HCT116 (cell line): Measurements from ENCODE around the gene BMP5. TPM values are rescaled to one million over a fixed set of nuclear protein-coding genes. Genes with fewer than 3 reads are reported as not detected.

ENCODE experiments used
- ATAC-seq: fragments of 200-7000 bp; cut with Tn5 transposase; 2 replicates; pipeline ENCODE4 v1.9.1; 2020; ENCODE audit warnings: mild to moderate bottlenecking, moderate library complexity
- BruUV-seq: library from RNA; stranded (reverse); fragments of 400-500 nt; replicated peaks from 2 replicates; lab custom pipeline; 2021; lab: Mats Ljungman, UMichigan
- CTCF ChIA-PET: fragments of 300-600 bp; sonication (Branson Sonifier 250); formaldehyde crosslinking; loops from one replicate; lab custom pipeline; 2021; ENCODE audit warnings: antibody characterized with exemption; lab: Charles Lee
- POLR2A ChIA-PET: fragments of 300-600, 350-600 bp; sonication (Branson Sonifier 250); formaldehyde crosslinking; loops from one replicate; lab custom pipeline; 2021; ENCODE audit warnings: antibody characterized with exemption; lab: Charles Lee
- RAD21 ChIA-PET, 2 experiments: fragments of 300-600 bp; sonication (Branson Sonifier 250); formaldehyde crosslinking; loops; one replicate each; lab custom pipeline; 2023; ENCODE audit warnings: low total read pairs in 2 of 2; ENCODE audit not compliant: uncharacterized antibody in 2 of 2, unreplicated experiment in 2 of 2, low non-redundant PET in 1 of 2; lab: Charles Lee
- DNase-seq: peaks from one replicate; pipeline ENCODE4 v3.0.0-alpha.2; 2010; ENCODE audit warnings: low read depth, low spot score
- H2AFZ ChIP-seq: fragments of 200-600 bp; shearing (Covaris generic), sonication (generic); 2 replicates; pipeline ENCODE4 v1.6.1; 2017; ENCODE audit warnings: low read depth, mixed run types, mixed read lengths, antibody characterized with exemption, low read length; ENCODE audit not compliant: poor library complexity, severe bottlenecking
- H3K27ac ChIP-seq: 2 replicates; pipeline ENCODE4 v1.5.1; 2012; ENCODE audit warnings: low read depth, low read length
- H3K27me3 ChIP-seq: fragments of 200-600 bp; sonication (generic); 2 replicates; pipeline ENCODE4 v1.6.1; 2016; ENCODE audit warnings: mixed run types, low read length, mixed read lengths; ENCODE audit not compliant: insufficient read depth
- H3K36me3 ChIP-seq, 2 experiments: fragments of 200-500 bp in 1 of 2; fragments of 200-600 bp in 1 of 2; sonication (Bioruptor generic) in 1 of 2; sonication (generic) in 1 of 2; 2 replicates each; pipeline versions ENCODE4 v1.5.1 to v1.6.1; 2014 to 2016; ENCODE audit warnings: low read length in 2 of 2, inconsistent platforms in 1 of 2, mixed read lengths in 1 of 2, mixed run types in 1 of 2; ENCODE audit not compliant: insufficient read depth in 2 of 2, control insufficient read depth in 1 of 2
- H3K4me1 ChIP-seq, 2 experiments: fragments of 200-600 bp in 1 of 2; sonication (generic) in 1 of 2; 2 replicates each; pipeline versions ENCODE4 v1.5.1 to v1.6.1; 2012 to 2017; ENCODE audit warnings: low read length in 2 of 2, inconsistent platforms in 1 of 2, mild to moderate bottlenecking in 1 of 2, mixed read lengths in 1 of 2, mixed run types in 1 of 2, moderate library complexity in 1 of 2; ENCODE audit not compliant: insufficient read depth in 2 of 2, control insufficient read depth in 1 of 2
- H3K4me2 ChIP-seq: fragments of 200-600 bp; sonication (generic); 2 replicates; pipeline ENCODE4 v1.6.1; 2017; ENCODE audit warnings: mixed run types, low read length, mixed read lengths
- H3K4me3 ChIP-seq, 2 experiments: fragments of 200-600 bp in 1 of 2; sonication (generic) in 1 of 2; replicated peaks in 1 of 2; 2 replicates each; pipeline ENCODE4 v1.5.1; 2011 to 2016; ENCODE audit warnings: low read length in 2 of 2, control low read depth in 1 of 2, low read depth in 1 of 2, mild to moderate bottlenecking in 1 of 2, mixed read lengths in 1 of 2, mixed run types in 1 of 2
- H3K79me2 ChIP-seq: fragments of 200-600 bp; sonication (generic); 2 replicates; pipeline ENCODE4 v1.6.1; 2017; ENCODE audit warnings: mild to moderate bottlenecking, mixed run types, low read length, moderate library complexity, mixed read lengths; ENCODE audit not compliant: insufficient read depth
- H3K9ac ChIP-seq: fragments of 200-600 bp; sonication (generic); 2 replicates; pipeline ENCODE4 v1.6.1; 2016; ENCODE audit warnings: low read length, mixed read lengths
- H3K9me2 ChIP-seq: fragments of 200-600 bp; sonication (generic), shearing (Covaris generic); 2 replicates; pipeline ENCODE4 v1.6.1; 2017; ENCODE audit warnings: mixed run types, mild to moderate bottlenecking, moderate library complexity; ENCODE audit not compliant: insufficient read depth
- H3K9me3 ChIP-seq, 2 experiments: fragments of 200-500 bp in 1 of 2; fragments of 200-600 bp in 1 of 2; sonication (Bioruptor generic) in 1 of 2; sonication (generic) in 1 of 2; 2 replicates each; pipeline ENCODE4 v1.6.1; 2014 to 2017; ENCODE audit warnings: low read length in 2 of 2, mixed read lengths in 2 of 2, inconsistent platforms in 1 of 2, low read depth in 1 of 2, mild to moderate bottlenecking in 1 of 2, mixed run types in 1 of 2, moderate library complexity in 1 of 2; ENCODE audit not compliant: control insufficient read depth in 1 of 2, insufficient read depth in 1 of 2
- H4K20me1 ChIP-seq: fragments of 200-600 bp; sonication (generic), shearing (Covaris generic); 2 replicates; pipeline ENCODE4 v1.6.1; 2017; ENCODE audit warnings: mixed run types, mild to moderate bottlenecking, moderate library complexity; ENCODE audit not compliant: insufficient read depth
- ATF3 ChIP-seq: IDR thresholded peaks from 2 replicates; pipeline ENCODE4 v1.6.1; 2012
- CBX3 ChIP-seq: IDR thresholded peaks from 2 replicates; pipeline ENCODE4 v1.6.1; 2012; ENCODE audit warnings: low read depth
- CEBPB ChIP-seq: IDR thresholded peaks from 2 replicates; pipeline ENCODE4 v1.6.1; 2012; ENCODE audit warnings: low read depth
- EGR1 ChIP-seq: IDR thresholded peaks from 2 replicates; pipeline ENCODE4 v1.6.1; 2012; ENCODE audit warnings: low read depth
- ELF1 ChIP-seq: IDR thresholded peaks from 2 replicates; pipeline ENCODE4 v1.6.1; 2012; ENCODE audit warnings: low read depth, borderline replicate concordance
- EZH2 ChIP-seq: fragments of 200-600 bp; sonication (generic); IDR thresholded peaks from 2 replicates; pipeline ENCODE4 v1.6.1; 2017; ENCODE audit warnings: antibody characterized with exemption, mixed run types
- EZH2phosphoT487 ChIP-seq: fragments of 200-600 bp; IDR thresholded peaks from 2 replicates; pipeline ENCODE4 v1.6.1; 2018; ENCODE audit warnings: antibody characterized with exemption, borderline replicate concordance
- FOSL1 ChIP-seq: IDR thresholded peaks from 2 replicates; pipeline ENCODE4 v1.6.1; 2012; ENCODE audit warnings: low read depth
- JUND ChIP-seq: IDR thresholded peaks from 2 replicates; pipeline ENCODE4 v1.6.1; 2012
- MAX ChIP-seq: IDR thresholded peaks from 2 replicates; pipeline ENCODE4 v1.6.1; 2012
- POLR2AphosphoS5 ChIP-seq: IDR thresholded peaks from 2 replicates; pipeline ENCODE4 v1.6.1; 2011; ENCODE audit warnings: mild to moderate bottlenecking, low read depth, low read length, moderate library complexity
- RAD21 ChIP-seq: IDR thresholded peaks from 2 replicates; pipeline ENCODE4 v1.6.1; 2012; ENCODE audit warnings: low read depth, mild to moderate bottlenecking
- REST ChIP-seq: IDR thresholded peaks from 2 replicates; pipeline ENCODE4 v1.6.1; 2012; ENCODE audit warnings: low read depth
- SP1 ChIP-seq: IDR thresholded peaks from 2 replicates; pipeline ENCODE4 v1.6.1; 2012; ENCODE audit warnings: low read depth
- SRF ChIP-seq: IDR thresholded peaks from 2 replicates; pipeline ENCODE4 v1.6.1; 2012; ENCODE audit warnings: low read depth
- TCF7L2 ChIP-seq: IDR thresholded peaks from 2 replicates; pipeline ENCODE4 v1.7.0; 2011; ENCODE audit warnings: borderline replicate concordance, inconsistent platforms; ENCODE audit not compliant: insufficient read depth, insufficient read length; ENCODE audit errors: extremely low read depth
- YY1 ChIP-seq: IDR thresholded peaks from 2 replicates; pipeline ENCODE4 v1.6.1; 2011; ENCODE audit warnings: low read length, low read depth, moderate library complexity, mild to moderate bottlenecking; ENCODE audit not compliant: insufficient replicate concordance; ENCODE audit errors: extremely low read depth
- ZNF274 ChIP-seq: fragments of 200-500 bp; sonication (Bioruptor generic); IDR thresholded peaks from 2 replicates; pipeline ENCODE4 v1.6.1; 2014; ENCODE audit warnings: mild to moderate bottlenecking, low read depth, low read length, inconsistent platforms
- intact Hi-C: fragments of 100-400 bp; cut with micrococcal nuclease; formaldehyde crosslinking; loops from 2 replicates; pipeline ENCODE4 v1.10.0; 2022
- total RNA-seq: library from RNA; stranded (reverse); gene quantifications from one replicate; pipeline ENCODE4 v1.2.1, GENCODE V29; 2021; ENCODE audit not compliant: unreplicated experiment
- TF ChIP-seq, protein P1 (sequence below): IDR thresholded peaks from 2 replicates; pipeline ENCODE4 v1.6.1; 2011; ENCODE audit warnings: mild to moderate bottlenecking, low read length, moderate library complexity; ENCODE audit not compliant: insufficient replicate concordance; ENCODE audit errors: extremely low read depth
- TF ChIP-seq, protein P2 (sequence below), 3 experiments: fragments of 200-600 bp in 1 of 3; sonication (generic) in 1 of 3; IDR thresholded peaks in 2 of 3; conservative IDR thresholded peaks in 1 of 3; 2 replicates each; pipeline ENCODE4 v1.5.1; 2012 to 2017; ENCODE audit warnings: low read depth in 2 of 3, low read length in 2 of 3, antibody characterized with exemption in 1 of 3, borderline replicate concordance in 1 of 3, control low read depth in 1 of 3, mild to moderate bottlenecking in 1 of 3, mixed read lengths in 1 of 3, mixed run types in 1 of 3, moderate library complexity in 1 of 3; ENCODE audit not compliant: insufficient read depth in 1 of 3

The BMP5 gene
- total RNA-seq, 1 experiment from 2014 or later = not detected

DNA sequence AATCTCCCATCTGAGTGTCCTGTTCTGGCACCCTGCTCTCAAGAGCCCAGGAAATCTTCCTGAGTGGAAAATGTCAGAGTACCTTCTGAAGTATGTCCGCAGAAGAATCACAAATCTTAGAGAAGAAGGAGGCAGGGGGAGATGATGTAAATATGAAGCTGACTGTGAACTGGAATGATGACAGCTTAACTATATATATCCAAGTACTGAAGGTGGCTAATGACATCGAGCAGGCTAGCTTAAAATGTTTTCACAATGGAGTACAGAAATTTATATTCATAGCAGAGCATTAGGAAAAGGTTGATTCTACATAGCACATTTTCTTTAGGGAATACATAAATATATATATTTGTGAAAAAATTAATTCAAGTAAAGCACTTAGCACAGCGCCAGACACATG, 64.3 kb downstream of the BMP5 start:
- no peaks in the 10 kb centered on the region for H3K9me3 ChIP-seq
- no peaks in the 10 kb centered on the region for H3K9me2 ChIP-seq
- no peaks in the 10 kb centered on the region for H3K36me3 ChIP-seq
- CTCF ChIA-PET = interaction anchor here (1.2 kb wide), 1 partner anchor 10 kb away, joined by 4 read pairs; no protein-coding TSS in a partner anchor
- intact Hi-C loops = no loop called here
- POLR2A ChIA-PET = interaction anchor here (0.7 kb wide), 1 partner anchor 15 kb away, joined by 3 read pairs; no protein-coding TSS in a partner anchor
- no peak overlapping the region for H3K9ac ChIP-seq
- H3K79me2 ChIP-seq = no peaks in the 10 kb centered on the region
- RAD21 ChIA-PET = no interaction called here
- no peak overlapping the region for H3K4me2 ChIP-seq
- H3K27ac ChIP-seq = no peak overlapping the region
- no peaks in the 10 kb centered on the region for H3K4me1 ChIP-seq
- no TSS peak for BruUV-seq
- DNase-seq (no peak), ATAC-seq (no peak)
- H3K27me3 ChIP-seq = peaks cover 22% of the 10 kb centered on the region
- no peaks in the 10 kb centered on the region; the same call in 1 of the 2 replicates for H4K20me1 ChIP-seq
- no peak overlapping the region for H2AFZ ChIP-seq
- no peak overlapping the region for H3K4me3 ChIP-seq
- TF ChIP-seq EGR1 (no peak), POLR2AphosphoS5 (no peak), ATF3 (no peak), JUND (no peak), EZH2phosphoT487 (no peak), FOSL1 (no peak), SRF (no peak), CEBPB (no peak), YY1 (no peak), MAX (no peak), REST (no peak), ZNF274 (no peak), SP1 (no peak), CBX3 (no peak), EZH2 (no peak), TCF7L2 (no peak), ELF1 (no peak), RAD21 (no peak)
- TF ChIP-seq, protein P1, sequence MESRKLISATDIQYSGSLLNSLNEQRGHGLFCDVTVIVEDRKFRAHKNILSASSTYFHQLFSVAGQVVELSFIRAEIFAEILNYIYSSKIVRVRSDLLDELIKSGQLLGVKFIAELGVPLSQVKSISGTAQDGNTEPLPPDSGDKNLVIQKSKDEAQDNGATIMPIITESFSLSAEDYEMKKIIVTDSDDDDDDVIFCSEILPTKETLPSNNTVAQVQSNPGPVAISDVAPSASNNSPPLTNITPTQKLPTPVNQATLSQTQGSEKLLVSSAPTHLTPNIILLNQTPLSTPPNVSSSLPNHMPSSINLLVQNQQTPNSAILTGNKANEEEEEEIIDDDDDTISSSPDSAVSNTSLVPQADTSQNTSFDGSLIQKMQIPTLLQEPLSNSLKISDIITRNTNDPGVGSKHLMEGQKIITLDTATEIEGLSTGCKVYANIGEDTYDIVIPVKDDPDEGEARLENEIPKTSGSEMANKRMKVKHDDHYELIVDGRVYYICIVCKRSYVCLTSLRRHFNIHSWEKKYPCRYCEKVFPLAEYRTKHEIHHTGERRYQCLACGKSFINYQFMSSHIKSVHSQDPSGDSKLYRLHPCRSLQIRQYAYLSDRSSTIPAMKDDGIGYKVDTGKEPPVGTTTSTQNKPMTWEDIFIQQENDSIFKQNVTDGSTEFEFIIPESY = no peak
- TF ChIP-seq, protein P2, sequence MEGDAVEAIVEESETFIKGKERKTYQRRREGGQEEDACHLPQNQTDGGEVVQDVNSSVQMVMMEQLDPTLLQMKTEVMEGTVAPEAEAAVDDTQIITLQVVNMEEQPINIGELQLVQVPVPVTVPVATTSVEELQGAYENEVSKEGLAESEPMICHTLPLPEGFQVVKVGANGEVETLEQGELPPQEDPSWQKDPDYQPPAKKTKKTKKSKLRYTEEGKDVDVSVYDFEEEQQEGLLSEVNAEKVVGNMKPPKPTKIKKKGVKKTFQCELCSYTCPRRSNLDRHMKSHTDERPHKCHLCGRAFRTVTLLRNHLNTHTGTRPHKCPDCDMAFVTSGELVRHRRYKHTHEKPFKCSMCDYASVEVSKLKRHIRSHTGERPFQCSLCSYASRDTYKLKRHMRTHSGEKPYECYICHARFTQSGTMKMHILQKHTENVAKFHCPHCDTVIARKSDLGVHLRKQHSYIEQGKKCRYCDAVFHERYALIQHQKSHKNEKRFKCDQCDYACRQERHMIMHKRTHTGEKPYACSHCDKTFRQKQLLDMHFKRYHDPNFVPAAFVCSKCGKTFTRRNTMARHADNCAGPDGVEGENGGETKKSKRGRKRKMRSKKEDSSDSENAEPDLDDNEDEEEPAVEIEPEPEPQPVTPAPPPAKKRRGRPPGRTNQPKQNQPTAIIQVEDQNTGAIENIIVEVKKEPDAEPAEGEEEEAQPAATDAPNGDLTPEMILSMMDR (IDR thresholded peaks at IDR 0.05 in 2 of 3, conservative IDR thresholded peaks at IDR 0.05 in 1 of 3; ENCODE audit: borderline replicate concordance in 1 of 3, insufficient read depth in 1 of 3, low read depth in 2 of 3, low read length in 2 of 3) = no peak
